Measurements from ENCODE around the gene PAK5. TPM values are rescaled to one million over a fixed set of nuclear protein-coding genes. Genes with fewer than 3 reads are reported as not detected.

Gene PAK5
- total and polyA plus RNA-seq, 2 experiments from 2014 or later: not detected

GRCh38 chr20:9507544-9508239, 331.2 kb downstream of the PAK5 start:
- Histone ChIP-seq H3F3A (ENCODE audit: insufficient read depth) (no peaks in the 10 kb centered on the region), H2AFZ (no peak overlapping the region), H3K9me2 (ENCODE audit: insufficient read depth) (no peaks in the 10 kb centered on the region), H4K20me1 (ENCODE audit: insufficient read depth) (no peaks in the 10 kb centered on the region), H3K4me1 (ENCODE audit: insufficient read depth) (no peaks in the 10 kb centered on the region), H3K4me3 (no peak overlapping the region), H3K27me3 (replicated peaks; ENCODE audit: insufficient read depth) (peaks cover 79% of the 10 kb centered on the region), H3K4me2 (ENCODE audit: unreplicated experiment) (no peak overlapping the region), H3K36me3 (ENCODE audit: low read depth) (no peaks in the 10 kb centered on the region), H3K79me2 (ENCODE audit: insufficient read depth) (no peaks in the 10 kb centered on the region), H3K9me3 (ENCODE audit: low read depth) (no peaks in the 10 kb centered on the region), H3K27ac (no peak overlapping the region), H3K9ac (no peak overlapping the region)
- TF ChIP-seq EZH2 (IDR thresholded peaks at IDR 0.05; ENCODE audit: insufficient read depth, poor library complexity, severe bottlenecking): no peak
- TF ChIP-seq EZH2phosphoT487 (IDR thresholded peaks at IDR 0.05; ENCODE audit: insufficient read depth, low read depth): no peak
- no peak for DNase-seq
- WGBS, 2 experiments (ENCODE audit: low coverage in 1 of 2, low lambda C conversion rate in 2 of 2, missing lambda C conversion rate in 2 of 2): 5 to 9% methylated on average over 28 to 37 of the region's 37 CpGs
- in situ Hi-C loops (cut with MboI): no loop called here

- WGBS, 2 experiments (ENCODE audit: low coverage in 1 of 2, low lambda C conversion rate in 2 of 2, missing lambda C conversion rate in 2 of 2): 1 to 2% methylated on average over 30 to 31 of the region's 31 CpGs
- no peaks in the 10 kb centered on the region for H3K36me3 ChIP-seq (ENCODE audit: low read depth)
- H3K27ac ChIP-seq: no peak overlapping the region
- TF ChIP-seq EZH2phosphoT487 (IDR thresholded peaks at IDR 0.05; ENCODE audit: insufficient read depth, low read depth): no peak
- TF ChIP-seq EZH2 (IDR thresholded peaks at IDR 0.05; ENCODE audit: insufficient read depth, poor library complexity, severe bottlenecking): no peak
- no peak for DNase-seq
- H3K4me1 ChIP-seq (ENCODE audit: insufficient read depth): no peaks in the 10 kb centered on the region
- no peak overlapping the region for H3K4me2 ChIP-seq (ENCODE audit: unreplicated experiment)
- no peak overlapping the region for H3K4me3 ChIP-seq
- H3K9me2 ChIP-seq (ENCODE audit: insufficient read depth): no peaks in the 10 kb centered on the region
- H3K27me3 ChIP-seq (replicated peaks; ENCODE audit: insufficient read depth): peaks cover 72% of the 10 kb centered on the region
- no peaks in the 10 kb centered on the region for H3F3A ChIP-seq (ENCODE audit: insufficient read depth)
- no peaks in the 10 kb centered on the region for H3K79me2 ChIP-seq (ENCODE audit: insufficient read depth)
- H2AFZ ChIP-seq: peak overlapping the region; percentile 9; the same call in 1 of the 2 replicates
- in situ Hi-C loops (cut with MboI): no loop called here
- H3K9me3 ChIP-seq (ENCODE audit: low read depth): no peaks in the 10 kb centered on the region
- no peaks in the 10 kb centered on the region for H4K20me1 ChIP-seq (ENCODE audit: insufficient read depth)
- no peak overlapping the region for H3K9ac ChIP-seq
These were observed 331.9 kb downstream of the PAK5 start for GRCh38 chr20:9506964-9507369.

DNA sequence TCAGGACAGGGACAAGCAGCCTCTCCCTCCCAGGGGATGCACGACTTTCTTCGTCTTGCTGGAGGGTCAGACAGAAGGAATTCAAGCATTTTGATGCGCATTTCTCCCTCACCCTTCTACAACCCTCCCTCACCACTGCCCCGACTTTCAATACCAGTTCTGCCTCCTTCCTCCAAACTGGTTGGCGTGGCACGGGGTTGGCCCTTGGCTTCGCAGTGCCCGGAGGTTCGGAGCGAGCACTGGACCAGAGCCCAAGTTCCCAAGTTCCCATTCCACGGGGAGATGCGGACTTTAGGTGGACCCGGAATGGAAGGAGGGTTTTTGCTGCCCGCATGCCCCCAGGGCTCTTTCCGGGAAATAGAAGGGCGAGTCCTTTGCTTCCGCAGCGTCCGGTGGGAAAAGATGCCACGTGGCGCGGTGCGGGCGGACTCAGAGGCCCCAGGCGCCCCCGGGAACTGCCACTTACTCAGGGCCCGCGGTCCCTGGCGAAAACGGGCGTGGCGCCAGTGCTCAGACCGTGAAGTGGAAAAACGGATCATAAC, 332.5 kb downstream of the PAK5 start:
- no peak for DNase-seq
- in situ Hi-C loops (cut with MboI): no loop called here
- peaks cover 66% of the 10 kb centered on the region for H3K27me3 ChIP-seq (replicated peaks; ENCODE audit: insufficient read depth)

DNA sequence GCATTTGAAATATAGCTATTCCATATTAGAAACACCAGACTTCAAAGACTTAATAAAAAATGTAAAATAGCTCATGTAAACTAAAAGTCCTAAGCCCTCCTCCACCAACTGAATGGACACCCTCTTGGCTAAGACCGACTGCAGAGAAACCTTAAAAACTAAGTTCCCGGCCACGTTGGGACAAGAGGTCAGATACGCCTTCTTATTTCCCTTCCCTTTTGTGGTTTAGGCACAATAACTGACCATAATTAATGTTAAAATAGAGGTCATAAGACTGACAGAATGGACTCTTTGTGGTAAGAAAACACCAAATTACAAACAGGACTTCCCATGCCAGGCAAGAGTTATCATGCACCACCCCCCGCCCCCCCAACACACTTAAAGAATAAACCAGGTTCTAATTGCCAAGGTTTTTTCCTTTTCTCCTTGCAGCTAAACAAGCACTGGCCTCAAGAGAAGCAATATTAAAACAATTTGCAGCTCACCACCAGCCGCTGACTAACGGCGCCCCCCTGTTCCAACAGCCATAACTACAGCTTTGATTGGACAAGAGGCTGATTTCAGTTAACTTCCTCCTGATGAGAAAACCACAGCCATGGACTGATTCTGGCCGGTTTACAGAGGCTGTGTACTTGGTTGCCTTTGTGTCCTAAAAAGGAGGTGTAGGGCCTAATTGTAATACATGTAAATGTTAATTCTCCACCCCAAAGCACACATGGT, 335.2 kb downstream of the PAK5 start:
- H3K9me3 ChIP-seq (ENCODE audit: low read depth): no peaks in the 10 kb centered on the region
- H3K36me3 ChIP-seq (ENCODE audit: low read depth): no peaks in the 10 kb centered on the region
- H2AFZ ChIP-seq: no peak overlapping the region
- H3K27ac ChIP-seq: no peak overlapping the region
- no peaks in the 10 kb centered on the region for H3K79me2 ChIP-seq (ENCODE audit: insufficient read depth)
- WGBS, 2 experiments (ENCODE audit: low coverage in 1 of 2, low lambda C conversion rate in 2 of 2, missing lambda C conversion rate in 2 of 2): 35% methylated on average over 9 of the region's 9 CpGs
- H3K9me2 ChIP-seq (ENCODE audit: insufficient read depth): no peaks in the 10 kb centered on the region
- TF ChIP-seq EZH2 (IDR thresholded peaks at IDR 0.05; ENCODE audit: insufficient read depth, poor library complexity, severe bottlenecking) (no peak), EZH2phosphoT487 (IDR thresholded peaks at IDR 0.05; ENCODE audit: insufficient read depth, low read depth) (no peak)
- no peaks in the 10 kb centered on the region for H3K4me1 ChIP-seq (ENCODE audit: insufficient read depth)
- no peaks in the 10 kb centered on the region for H3F3A ChIP-seq (ENCODE audit: insufficient read depth)
- in situ Hi-C loops (cut with MboI): no loop called here
- H3K4me3 ChIP-seq: no peak overlapping the region
- peaks cover 44% of the 10 kb centered on the region for H3K27me3 ChIP-seq (replicated peaks; ENCODE audit: insufficient read depth)
- H3K4me2 ChIP-seq (ENCODE audit: unreplicated experiment): no peak overlapping the region
- peak; percentile 21 for DNase-seq
- no peaks in the 10 kb centered on the region for H4K20me1 ChIP-seq (ENCODE audit: insufficient read depth)
- H3K9ac ChIP-seq: no peak overlapping the region

More for the DNA sequence above, 332.5 kb downstream of the PAK5 start:
- Histone ChIP-seq H3K4me3 (no peak overlapping the region), H3K4me2 (ENCODE audit: unreplicated experiment) (peak overlapping the region; percentile 5), H3K9ac (no peak overlapping the region), H3K36me3 (ENCODE audit: low read depth) (no peaks in the 10 kb centered on the region), H3K4me1 (ENCODE audit: insufficient read depth) (no peaks in the 10 kb centered on the region), H2AFZ (peak overlapping the region; percentile 9; the same call in 1 of the 2 replicates), H3K27ac (no peak overlapping the region), H3K79me2 (ENCODE audit: insufficient read depth) (no peaks in the 10 kb centered on the region), H3K9me3 (ENCODE audit: low read depth) (no peaks in the 10 kb centered on the region), H3K9me2 (ENCODE audit: insufficient read depth) (no peaks in the 10 kb centered on the region), H4K20me1 (ENCODE audit: insufficient read depth) (no peaks in the 10 kb centered on the region), H3F3A (ENCODE audit: insufficient read depth) (no peaks in the 10 kb centered on the region)
- TF ChIP-seq EZH2 (IDR thresholded peaks at IDR 0.05; ENCODE audit: insufficient read depth, poor library complexity, severe bottlenecking) (no peak), EZH2phosphoT487 (IDR thresholded peaks at IDR 0.05; ENCODE audit: insufficient read depth, low read depth) (no peak)
- 15 to 18% methylated on average over 33 to 34 of the region's 34 CpGs for WGBS, 2 experiments (ENCODE audit: low coverage in 1 of 2, low lambda C conversion rate in 2 of 2, missing lambda C conversion rate in 2 of 2)

Data from GM23248 (cell line).